GM23248 (cell line): ENCODE data around the gene NCOA1.

Experiments
- EZH2 ChIP-seq: fragments of 200-600 bp; sonication (generic); IDR thresholded peaks from 2 replicates; pipeline ENCODE4 v1.6.1; 2018; ENCODE audit warnings: antibody characterized with exemption, mild to moderate bottlenecking; ENCODE audit not compliant: insufficient read depth, poor library complexity, severe bottlenecking
- EZH2phosphoT487 ChIP-seq: fragments of 200-600 bp; sonication (generic); IDR thresholded peaks from 2 replicates; pipeline ENCODE4 v1.6.1; 2018; ENCODE audit warnings: antibody characterized with exemption, moderate library complexity, mild to moderate bottlenecking, low read depth; ENCODE audit not compliant: insufficient read depth

GRCh38 chr2:24785671-24786321 lies 294.7 kb downstream of the NCOA1 start:
- TF ChIP-seq EZH2, result no peak
- no peak for TF ChIP-seq EZH2phosphoT487
